ENCODE results near the gene CEMIP.

The CEMIP gene, protein sequence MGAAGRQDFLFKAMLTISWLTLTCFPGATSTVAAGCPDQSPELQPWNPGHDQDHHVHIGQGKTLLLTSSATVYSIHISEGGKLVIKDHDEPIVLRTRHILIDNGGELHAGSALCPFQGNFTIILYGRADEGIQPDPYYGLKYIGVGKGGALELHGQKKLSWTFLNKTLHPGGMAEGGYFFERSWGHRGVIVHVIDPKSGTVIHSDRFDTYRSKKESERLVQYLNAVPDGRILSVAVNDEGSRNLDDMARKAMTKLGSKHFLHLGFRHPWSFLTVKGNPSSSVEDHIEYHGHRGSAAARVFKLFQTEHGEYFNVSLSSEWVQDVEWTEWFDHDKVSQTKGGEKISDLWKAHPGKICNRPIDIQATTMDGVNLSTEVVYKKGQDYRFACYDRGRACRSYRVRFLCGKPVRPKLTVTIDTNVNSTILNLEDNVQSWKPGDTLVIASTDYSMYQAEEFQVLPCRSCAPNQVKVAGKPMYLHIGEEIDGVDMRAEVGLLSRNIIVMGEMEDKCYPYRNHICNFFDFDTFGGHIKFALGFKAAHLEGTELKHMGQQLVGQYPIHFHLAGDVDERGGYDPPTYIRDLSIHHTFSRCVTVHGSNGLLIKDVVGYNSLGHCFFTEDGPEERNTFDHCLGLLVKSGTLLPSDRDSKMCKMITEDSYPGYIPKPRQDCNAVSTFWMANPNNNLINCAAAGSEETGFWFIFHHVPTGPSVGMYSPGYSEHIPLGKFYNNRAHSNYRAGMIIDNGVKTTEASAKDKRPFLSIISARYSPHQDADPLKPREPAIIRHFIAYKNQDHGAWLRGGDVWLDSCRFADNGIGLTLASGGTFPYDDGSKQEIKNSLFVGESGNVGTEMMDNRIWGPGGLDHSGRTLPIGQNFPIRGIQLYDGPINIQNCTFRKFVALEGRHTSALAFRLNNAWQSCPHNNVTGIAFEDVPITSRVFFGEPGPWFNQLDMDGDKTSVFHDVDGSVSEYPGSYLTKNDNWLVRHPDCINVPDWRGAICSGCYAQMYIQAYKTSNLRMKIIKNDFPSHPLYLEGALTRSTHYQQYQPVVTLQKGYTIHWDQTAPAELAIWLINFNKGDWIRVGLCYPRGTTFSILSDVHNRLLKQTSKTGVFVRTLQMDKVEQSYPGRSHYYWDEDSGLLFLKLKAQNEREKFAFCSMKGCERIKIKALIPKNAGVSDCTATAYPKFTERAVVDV (N-terminal part only)

DNA sequence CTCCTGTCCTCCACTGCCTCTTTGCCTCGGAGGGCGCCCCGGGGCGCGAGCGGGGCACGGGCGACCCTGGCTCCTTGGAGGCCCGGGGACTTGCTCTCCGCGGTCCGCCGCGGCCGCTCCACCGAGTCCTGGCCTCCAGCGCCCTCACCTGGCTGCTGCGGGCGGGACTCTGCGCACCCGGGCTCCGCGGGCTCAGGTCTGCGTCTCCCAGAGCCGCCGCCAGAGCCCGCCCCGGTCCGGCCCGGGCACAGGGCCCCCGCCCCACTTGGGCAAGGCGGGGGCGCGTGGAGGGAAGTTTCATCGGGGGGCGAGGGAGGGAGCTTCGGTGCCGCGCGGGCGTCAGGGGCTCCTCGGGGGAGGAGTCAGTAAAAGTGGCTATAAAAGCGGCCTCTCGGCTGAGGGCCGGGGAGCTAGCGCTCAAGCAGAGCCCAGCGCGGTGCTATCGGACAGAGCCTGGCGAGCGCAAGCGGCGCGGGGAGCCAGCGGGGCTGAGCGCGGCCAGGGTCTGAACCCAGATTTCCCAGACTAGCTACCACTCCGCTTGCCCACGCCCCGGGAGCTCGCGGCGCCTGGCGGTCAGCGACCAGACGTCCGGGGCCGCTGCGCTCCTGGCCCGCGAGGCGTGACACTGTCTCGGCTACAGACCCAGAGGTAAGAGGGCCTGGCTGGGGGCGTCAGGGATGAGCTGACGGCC is at the start of gene CEMIP:
TSS of gene CEMIP (plus strand) at position 407 of the 694 bp plus-strand sequence. CDS start 94,510 bp downstream, outside the sequence.
- DNase-seq = peak; percentile 86

DNA sequence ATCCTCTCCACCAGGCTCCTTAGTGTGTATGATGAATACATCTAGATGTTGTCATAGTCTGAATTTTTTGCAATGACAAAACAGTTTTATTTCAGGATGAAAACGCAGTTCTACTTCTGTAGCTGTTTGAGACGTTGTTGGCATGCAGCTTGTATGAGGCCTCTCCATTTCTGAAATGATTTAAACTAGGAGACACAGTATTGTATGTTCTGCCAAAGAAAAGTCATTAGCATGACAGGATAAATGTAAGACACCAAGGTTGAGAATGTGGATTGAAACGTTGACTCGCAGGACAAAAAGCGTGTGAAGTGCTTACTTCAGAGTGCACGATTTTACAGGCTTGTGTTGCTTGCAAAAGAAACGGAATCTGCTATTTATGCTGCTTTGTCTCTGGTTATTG is 48.8 kb upstream of the CEMIP start:
- no peak for DNase-seq

DNA sequence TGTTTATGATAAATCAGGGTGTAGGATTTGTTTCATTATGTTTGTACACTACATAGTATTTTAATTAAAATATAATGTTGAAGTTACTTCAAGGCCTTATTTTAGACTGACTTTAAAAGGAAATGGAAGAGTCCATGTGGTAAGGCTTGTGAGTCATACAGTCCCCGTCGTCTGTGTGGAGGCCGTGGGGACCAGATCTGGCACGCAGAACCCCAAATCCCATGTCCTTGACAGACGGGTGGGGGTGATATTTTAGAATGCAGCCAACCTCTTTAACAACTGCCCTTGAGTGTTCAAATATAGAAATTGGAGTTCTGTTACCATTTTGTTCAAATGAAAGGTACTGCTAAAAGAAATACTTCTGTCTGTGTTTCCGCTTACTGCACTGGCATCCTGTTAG is 48.2 kb upstream of the CEMIP start:
- no peak for DNase-seq

DNA sequence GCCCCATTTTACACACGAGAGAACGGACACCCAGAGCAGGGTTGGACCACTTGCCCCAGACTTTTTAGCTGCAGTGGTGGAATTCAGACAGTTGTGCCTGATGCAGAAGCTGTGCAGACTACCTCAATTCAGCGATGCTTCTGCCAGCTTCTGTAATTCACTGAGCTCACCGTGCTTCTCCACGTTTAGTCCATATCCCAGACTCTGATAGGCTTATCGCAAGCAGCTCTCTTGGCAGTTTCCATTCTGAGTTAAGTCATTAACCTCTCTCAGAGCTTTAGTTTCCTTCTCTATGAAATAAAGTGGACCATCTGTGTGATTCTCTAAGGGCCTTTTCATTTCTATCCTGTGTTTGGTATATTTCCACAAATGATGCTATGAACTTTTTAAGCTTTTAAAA is 47.0 kb upstream of the CEMIP start:
- no peak for DNase-seq

DNA sequence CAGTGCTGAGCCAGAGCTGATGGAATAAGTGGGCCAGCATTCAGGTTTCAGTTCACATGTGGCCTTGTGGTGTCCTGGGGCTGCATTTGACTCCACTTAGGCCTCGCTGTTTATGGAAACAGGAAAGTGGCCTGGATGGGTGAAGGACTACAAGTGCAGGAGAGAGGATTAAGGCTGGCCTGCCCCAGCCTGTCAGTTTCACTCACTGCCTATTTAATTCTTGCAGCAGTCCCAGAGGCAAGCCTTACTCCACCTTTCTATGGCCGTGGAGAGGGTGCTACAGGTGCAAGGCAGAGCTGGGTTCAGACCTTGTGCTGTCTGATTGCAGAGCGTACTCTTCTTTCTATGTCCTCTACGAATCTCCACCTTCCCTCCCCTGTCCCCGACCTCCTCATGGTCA is 46.4 kb upstream of the CEMIP start:
- DNase-seq = no peak

DNA sequence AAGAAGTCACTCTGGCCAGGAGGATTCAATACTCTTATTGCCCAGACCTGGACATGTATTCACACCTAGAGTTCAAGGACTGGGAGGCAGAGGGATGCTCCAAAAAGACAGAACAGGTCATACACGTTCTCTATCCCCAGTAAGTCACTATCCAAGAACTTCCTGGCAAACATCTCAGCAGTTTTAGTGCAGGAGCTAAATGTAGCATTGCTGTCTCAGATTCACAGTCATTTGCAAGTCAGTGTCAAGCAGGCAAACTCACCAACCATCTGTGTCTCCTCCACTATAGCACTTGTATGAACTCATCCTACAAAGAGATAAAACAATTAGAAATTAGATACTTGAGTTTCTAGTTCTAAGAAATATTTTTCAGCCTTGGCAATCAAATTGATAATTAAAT is 45.7 kb upstream of the CEMIP start:
- DNase-seq = no peak

DNA sequence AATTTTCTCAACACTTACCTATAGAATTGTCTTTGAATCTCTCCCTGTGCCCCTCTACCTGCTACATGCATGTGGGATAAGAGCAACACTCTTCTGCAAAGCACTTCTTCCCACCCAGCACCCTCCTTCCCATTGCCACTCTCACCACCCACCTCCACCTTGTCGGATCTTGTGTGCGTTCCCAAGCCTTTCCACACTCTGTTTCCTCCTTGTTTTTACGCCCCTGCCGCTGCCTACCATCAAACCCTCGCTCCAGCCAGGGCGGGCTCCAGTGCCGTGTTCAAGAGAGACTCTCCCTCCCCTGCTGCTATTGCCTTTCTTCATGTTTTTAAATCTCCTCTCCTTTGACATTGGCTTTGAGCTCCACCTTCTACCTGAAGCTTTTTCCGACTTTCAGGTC is 43.8 kb upstream of the CEMIP start:
- DNase-seq = no peak

DNA sequence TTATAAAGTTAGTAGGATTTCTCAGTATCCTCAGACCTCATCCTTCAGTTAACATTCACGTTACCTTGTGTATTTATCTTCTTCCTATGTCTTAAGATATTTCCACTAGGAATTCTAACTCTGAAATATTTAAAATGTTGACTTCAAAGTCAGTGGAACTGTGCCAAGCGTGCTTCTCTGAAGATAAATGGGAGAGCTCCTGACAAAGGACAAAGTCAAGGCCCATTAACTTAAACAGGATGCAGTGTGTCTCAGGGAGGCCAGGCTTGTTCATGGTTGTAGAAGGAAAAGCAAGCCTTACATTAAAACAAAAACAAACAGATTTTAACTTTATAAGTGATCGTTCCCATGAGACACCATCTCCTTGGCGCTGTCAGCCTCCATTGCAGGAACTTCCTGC is 42.6 kb upstream of the CEMIP start:
- DNase-seq = no peak

DNA sequence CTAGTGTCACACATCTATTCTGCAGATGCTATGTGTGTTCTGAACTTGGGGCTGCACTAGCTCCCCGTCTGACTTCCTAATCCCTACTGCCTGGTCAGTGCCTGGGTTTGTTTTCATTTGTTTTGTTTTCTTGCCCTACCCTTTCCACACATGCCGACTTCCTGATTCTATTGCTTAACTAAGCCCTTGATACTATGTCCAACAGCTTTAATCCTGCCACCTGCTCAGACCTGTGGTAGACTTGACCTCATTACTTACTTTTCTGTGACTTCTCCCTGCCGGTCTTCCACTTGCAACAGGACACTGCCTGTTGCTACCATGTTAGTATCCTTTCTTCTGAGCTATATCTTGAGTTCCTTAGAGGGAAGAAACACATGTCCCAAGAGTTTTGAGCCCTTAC is 39.3 kb upstream of the CEMIP start:
- DNase-seq = peak; percentile 51

DNA sequence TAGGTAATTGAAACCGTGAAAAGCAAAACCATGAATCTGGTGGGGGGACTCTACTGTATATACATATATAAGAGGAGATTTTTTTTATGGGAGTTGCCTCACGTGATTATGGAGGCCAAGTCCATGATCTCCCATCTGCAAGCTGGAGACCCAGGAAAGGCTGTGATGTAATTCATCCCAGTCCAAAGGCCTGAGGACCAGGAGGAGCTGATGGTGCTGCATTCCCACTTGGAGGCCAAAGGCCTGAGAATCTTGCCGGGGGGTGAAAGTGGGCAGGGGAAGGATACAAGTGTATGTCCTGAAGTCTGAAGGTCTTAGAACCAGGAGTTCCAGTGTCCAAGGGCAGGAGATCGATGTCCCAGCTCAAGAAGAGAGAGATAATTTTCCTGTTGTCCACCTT is 37.1 kb upstream of the CEMIP start:
- DNase-seq = no peak

DNA sequence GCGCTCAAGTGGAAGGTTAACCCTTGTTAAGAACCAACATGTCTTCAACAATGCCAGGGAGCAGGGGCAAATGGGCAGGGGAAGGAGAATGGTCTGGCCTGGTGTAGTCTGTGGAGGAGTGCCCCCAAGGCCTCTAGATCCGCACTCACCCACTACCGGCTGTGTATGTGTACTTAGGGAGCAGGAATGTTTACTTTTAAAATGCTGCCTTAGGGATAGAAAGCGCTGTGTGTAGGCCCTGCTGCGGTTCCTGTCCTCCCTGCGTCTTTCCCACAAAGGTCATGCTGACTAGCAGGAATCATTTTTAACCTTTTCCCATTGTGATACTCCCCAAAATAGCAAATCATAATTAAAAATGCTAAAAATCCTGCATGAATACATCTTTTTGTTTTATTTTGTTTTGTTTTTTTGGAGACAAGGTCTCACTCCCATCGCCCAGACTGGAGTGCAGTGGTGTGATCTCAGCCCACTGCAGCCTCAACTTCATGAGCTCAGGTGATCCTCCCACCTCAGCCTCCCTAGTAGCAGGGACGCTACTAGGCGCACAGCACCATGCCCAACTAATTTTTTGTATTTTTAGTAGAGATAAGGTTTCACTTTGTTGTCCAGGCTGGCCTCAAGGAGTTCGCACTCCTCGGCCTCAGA is 35.9 kb upstream of the CEMIP start:
- peak; percentile 73 for DNase-seq

DNA sequence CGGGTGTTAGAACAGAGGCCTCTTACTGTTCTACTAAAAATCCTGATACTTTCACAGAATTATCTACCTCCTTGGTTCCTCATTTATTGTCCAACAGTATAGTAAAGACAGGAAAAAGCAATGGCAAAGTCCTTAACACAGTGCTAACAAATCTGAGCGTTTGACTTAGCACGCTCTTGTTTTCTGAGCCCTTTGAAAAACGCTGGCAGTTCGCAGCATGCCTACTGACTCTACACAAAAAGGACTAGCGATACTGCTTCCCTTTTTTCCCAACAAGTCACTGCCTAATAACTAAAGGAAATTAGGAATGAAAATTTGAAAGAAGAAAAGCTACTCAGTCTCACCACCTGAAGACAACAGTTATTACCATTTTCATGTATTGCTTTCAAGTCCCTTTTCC is 34.8 kb upstream of the CEMIP start:
- no peak for DNase-seq

DNA sequence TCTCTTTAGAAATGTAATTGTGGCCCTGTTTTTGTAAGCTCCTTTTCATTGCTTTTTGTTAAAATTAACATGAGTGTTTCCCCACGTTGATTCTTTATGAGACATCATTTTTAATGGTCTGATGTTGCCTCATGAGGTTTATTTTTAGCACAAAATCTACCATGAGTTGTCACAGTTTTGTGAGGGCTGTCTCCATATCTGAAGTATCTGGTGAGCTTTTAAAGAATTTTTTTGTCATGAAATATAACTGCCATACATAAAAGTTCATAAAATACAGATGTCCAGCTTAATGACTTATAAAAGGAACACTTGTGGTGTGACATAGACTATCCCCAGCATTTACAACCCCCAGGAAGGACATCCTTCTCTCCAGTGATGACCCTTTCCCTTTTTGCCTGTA is 34.3 kb upstream of the CEMIP start:
- no peak for DNase-seq

DNA sequence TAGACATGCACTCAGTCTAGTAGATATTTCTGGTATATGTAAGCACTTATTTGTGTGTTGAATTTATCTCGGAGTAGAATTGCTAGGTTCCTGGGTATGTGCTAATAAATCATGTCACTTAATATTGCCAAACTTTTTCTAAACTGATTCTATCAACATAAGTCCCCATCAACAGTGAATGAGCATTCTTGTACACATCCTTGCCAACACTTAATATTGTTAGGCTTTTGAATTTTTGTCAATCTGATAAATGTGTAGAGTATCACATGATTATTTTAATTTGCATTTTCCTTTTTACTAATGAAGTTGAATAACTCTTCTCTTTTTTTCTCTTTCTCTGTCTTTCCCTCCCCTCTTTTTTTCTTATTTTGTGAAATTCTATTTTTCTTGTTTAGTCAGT is 33.3 kb upstream of the CEMIP start:
- no peak for DNase-seq

DNA sequence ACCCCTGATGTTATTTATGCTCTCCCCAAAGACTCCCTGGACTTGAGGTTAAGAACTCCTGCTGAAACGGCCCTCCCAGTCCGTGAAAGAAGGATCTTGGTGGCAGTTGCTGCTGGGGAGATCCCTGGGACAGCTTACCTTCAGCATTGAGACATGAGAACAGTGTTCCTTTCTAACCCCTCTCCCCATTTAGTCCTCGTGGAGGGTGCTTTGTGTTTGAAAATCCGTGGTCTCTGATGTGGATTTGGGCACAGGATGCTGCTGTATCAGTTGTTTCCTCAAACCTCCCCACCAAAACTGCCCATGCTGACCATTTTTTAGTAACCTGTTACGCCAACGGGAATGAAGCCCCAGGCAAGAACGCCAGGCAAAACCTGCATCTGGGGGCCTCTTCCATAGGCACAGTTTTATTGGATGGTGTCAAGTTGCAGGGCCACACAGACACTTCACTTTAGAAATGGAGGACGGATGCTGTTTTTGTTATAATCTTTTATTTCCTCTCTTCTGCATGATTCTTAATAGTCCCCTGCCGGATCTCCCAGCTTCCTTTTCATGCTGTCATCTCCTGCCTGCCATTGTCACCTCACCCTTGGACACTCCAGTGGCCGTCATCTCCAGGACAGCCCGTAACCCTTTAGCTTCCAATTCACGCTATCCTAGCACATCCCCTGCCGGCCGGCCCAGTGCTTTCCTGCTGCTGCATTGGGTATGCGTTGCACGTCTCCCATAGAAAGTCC is 31.7 kb upstream of the CEMIP start:
- no peak for DNase-seq

DNA sequence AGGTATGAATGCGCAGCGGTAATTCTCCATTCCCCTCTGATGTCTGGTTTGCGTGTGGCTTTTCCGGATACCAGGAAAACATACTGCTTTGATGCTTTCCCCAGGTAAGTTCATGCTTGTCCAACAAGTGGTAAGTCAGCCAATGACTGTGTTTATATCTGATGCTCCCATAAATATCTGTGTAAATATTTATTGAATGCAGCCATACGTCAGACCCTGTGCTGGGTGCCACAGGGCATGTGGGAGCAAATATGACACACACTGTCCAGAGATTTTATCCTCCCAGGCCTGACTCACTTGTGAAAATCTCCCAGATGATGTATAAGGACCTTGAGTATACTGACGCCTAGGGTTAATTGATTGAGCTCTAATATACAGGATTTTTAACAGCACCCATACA is 29.6 kb upstream of the CEMIP start:
- DNase-seq = peak; percentile 91

DNA sequence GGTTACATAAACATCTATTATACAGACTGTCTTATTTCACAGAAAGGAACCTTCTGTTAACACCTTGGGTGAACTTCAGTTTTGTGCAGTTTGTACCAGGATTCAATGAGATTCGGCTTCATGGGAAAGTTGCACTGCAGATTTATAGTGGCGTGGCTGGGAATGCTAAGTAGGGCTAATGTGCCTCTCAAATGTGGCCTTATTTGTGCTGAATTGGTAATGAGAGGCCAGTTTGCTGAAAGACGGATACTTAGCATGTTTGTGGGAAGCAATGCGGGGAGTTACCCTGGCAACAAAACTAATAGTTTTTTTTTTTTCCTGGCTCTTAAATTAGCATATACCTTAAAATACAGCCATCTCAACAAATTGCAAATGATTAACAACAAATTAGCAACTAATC is 28.6 kb upstream of the CEMIP start:
- DNase-seq = no peak

DNA sequence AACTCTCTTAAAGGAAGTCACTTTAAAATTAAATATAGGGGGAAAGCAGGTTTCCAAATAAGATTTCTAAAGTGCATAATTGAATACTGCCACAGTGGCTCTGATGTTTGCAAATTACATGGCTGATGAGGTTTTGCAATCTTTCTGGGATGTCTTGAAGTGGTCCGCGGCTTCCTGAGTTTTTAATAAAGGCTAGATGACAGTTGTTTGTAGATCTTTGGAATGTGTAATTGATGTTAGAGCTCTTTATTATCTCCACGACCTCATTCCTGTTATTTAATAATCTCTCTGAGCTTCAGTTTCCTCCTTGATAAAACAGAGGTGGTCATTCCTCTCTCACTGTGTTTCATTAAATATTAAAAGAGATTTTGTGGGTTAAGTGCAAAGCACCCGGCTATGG is 27.0 kb upstream of the CEMIP start:
- no peak for DNase-seq

DNA sequence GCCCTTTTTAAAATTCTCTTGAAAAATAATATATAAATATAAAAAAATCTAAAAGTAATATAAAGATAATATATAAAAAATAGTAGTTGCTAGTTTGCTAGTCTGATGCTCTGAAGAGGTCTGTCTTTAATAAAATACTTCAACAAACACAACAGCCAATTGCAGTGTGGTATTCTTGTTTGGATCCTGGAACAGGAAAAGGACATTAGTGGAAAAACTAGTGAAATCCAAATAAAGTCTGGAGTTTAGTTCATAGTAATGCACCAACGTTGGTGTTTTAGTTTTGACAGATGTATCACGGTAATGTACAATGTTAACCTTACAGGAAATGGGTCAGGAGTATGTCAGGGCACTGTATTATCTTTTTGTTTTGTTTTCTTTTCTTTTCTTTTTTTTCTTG is 26.0 kb upstream of the CEMIP start:
- no peak for DNase-seq

DNA sequence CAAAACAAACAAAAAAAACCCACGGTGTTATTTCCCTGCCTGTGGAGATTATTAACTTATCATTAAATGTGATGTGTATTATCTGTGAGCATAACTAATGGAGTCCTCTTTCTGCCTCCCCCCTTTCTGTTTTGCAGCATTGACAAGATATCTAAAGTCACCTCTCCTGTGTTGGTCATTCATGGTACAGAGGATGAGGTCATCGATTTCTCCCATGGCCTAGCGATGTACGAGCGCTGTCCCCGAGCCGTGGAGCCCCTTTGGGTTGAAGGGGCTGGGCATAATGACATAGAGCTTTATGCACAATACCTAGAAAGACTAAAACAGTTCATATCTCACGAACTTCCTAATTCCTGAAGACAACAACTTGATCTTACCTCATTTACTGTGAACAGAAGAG is 25.2 kb upstream of the CEMIP start:
- no peak for DNase-seq

DNA sequence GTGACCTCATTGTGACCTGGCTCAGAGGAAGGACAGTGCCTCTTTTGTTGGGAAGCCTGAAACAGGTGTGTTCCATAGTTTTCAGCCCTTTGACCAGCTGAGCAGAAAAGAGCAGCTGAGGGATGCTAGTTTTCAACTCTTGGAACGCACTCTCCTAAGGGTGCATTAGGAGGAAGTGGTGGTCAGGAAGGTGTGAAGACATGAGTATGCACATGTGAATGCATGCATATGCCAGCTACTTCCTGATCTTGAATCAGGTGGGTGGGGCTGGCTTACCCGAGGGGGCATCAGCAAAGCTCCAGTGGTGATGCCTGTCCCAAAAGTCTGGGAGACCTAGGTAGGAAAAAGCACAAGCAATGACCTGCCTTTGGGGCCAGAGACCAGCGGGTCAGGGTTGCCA is 23.3 kb upstream of the CEMIP start:
- DNase-seq = no peak
